H9 (cell line): ENCODE data around the gene ERVK3-1. TPM values are rescaled to one million over a fixed set of nuclear protein-coding genes. Genes with fewer than 3 reads are reported as not detected.

Experiments
- DNase-seq: peaks from one replicate; pipeline ENCODE4 v3.0.0-alpha.2; 2017
- H2AFZ ChIP-seq: one replicate; pipeline ENCODE4 v1.6.1; 2013; ENCODE audit warnings: mild to moderate bottlenecking, low read length, control low read depth, moderate library complexity
- H2AK5ac ChIP-seq: 2 replicates; pipeline ENCODE4 v1.6.1; 2013; ENCODE audit warnings: low read length, control low read depth, mixed read lengths; ENCODE audit not compliant: insufficient read length
- H2BK120ac ChIP-seq: one replicate; pipeline ENCODE4 v1.6.1; 2013; ENCODE audit warnings: low read depth, mild to moderate bottlenecking, low read length, control low read depth, inconsistent platforms; ENCODE audit not compliant: poor library complexity, severe bottlenecking
- H2BK12ac ChIP-seq: 2 replicates; pipeline ENCODE4 v1.6.1; 2013; ENCODE audit warnings: low read length, control low read depth, mixed read lengths, low read depth; ENCODE audit not compliant: insufficient read length
- H2BK15ac ChIP-seq: 2 replicates; pipeline ENCODE4 v1.6.1; 2013; ENCODE audit warnings: low read depth, low read length, control low read depth
- H2BK20ac ChIP-seq: one replicate; pipeline ENCODE4 v1.6.1; 2013; ENCODE audit warnings: low read depth, mild to moderate bottlenecking, low read length, control low read depth, inconsistent platforms; ENCODE audit not compliant: poor library complexity, severe bottlenecking
- H2BK5ac ChIP-seq: 2 replicates; pipeline ENCODE4 v1.6.1; 2013; ENCODE audit warnings: low read length, control low read depth, mixed read lengths; ENCODE audit not compliant: insufficient read length
- H3K14ac ChIP-seq: 2 replicates; pipeline ENCODE4 v1.6.1; 2013; ENCODE audit warnings: low read length, control low read depth; ENCODE audit not compliant: insufficient read depth
- H3K18ac ChIP-seq: 2 replicates; pipeline ENCODE4 v1.6.1; 2013; ENCODE audit warnings: low read depth, mild to moderate bottlenecking, mixed read lengths, low read length, control low read depth; ENCODE audit not compliant: insufficient read length
- H3K23ac ChIP-seq: 2 replicates; pipeline ENCODE4 v1.6.1; 2013; ENCODE audit warnings: low read length, control low read depth, mixed read lengths, low read depth; ENCODE audit not compliant: insufficient read length
- H3K23me2 ChIP-seq: 2 replicates; pipeline ENCODE4 v1.6.1; 2013; ENCODE audit warnings: low read depth, mild to moderate bottlenecking, mixed read lengths, low read length, control low read depth; ENCODE audit not compliant: insufficient read length, poor library complexity, severe bottlenecking
- H3K27ac ChIP-seq: 2 replicates; pipeline ENCODE4 v1.5.1; 2013; ENCODE audit warnings: low read length, control low read depth, mixed read lengths, low read depth; ENCODE audit not compliant: insufficient read length
- H3K27me3 ChIP-seq: 2 replicates; pipeline ENCODE4 v1.6.1; 2013; ENCODE audit warnings: low read length, control low read depth, inconsistent platforms; ENCODE audit not compliant: insufficient read depth
- H3K4ac ChIP-seq: 2 replicates; pipeline ENCODE4 v1.6.1; 2013; ENCODE audit warnings: low read depth, mild to moderate bottlenecking, control low read depth, inconsistent platforms, low read length, moderate library complexity
- H3K4me1 ChIP-seq: 2 replicates; pipeline ENCODE4 v1.6.1; 2013; ENCODE audit warnings: low read length, control low read depth, inconsistent platforms; ENCODE audit not compliant: insufficient read depth
- H3K4me2 ChIP-seq: 2 replicates; pipeline ENCODE4 v1.6.1; 2013; ENCODE audit warnings: low read length, control low read depth, mixed read lengths; ENCODE audit not compliant: insufficient read length, insufficient read depth
- H3K56ac ChIP-seq: 2 replicates; pipeline ENCODE4 v1.6.1; 2013; ENCODE audit warnings: low read depth, mild to moderate bottlenecking, mixed read lengths, low read length, control low read depth; ENCODE audit not compliant: insufficient read length
- H3K79me1 ChIP-seq: 2 replicates; pipeline ENCODE4 v1.6.1; 2013; ENCODE audit warnings: low read depth, mild to moderate bottlenecking, moderate library complexity, low read length, control low read depth, inconsistent platforms; ENCODE audit not compliant: insufficient read depth, poor library complexity, severe bottlenecking
- H3K79me2 ChIP-seq: 2 replicates; pipeline ENCODE4 v1.6.1; 2013; ENCODE audit warnings: low read length, control low read depth, inconsistent platforms; ENCODE audit not compliant: insufficient read depth
- H3K9ac ChIP-seq: 2 replicates; pipeline ENCODE4 v1.6.1; 2013; ENCODE audit warnings: low read length, control low read depth, mixed read lengths; ENCODE audit not compliant: insufficient read length; ENCODE audit errors: extremely low read depth
- H3K9me3 ChIP-seq: one replicate; pipeline ENCODE4 v1.6.1; 2013; ENCODE audit warnings: low read depth, low read length, inconsistent platforms; ENCODE audit not compliant: control insufficient read depth
- H3T11ph ChIP-seq: one replicate; pipeline ENCODE4 v1.6.1; 2013; ENCODE audit warnings: mild to moderate bottlenecking, low read length, control low read depth, inconsistent platforms
- H4K20me1 ChIP-seq: one replicate; pipeline ENCODE4 v1.6.1; 2013; ENCODE audit not compliant: control insufficient read depth, insufficient read length, insufficient read depth
- H4K5ac ChIP-seq: 2 replicates; pipeline ENCODE4 v1.6.1; 2013; ENCODE audit warnings: low read depth, mild to moderate bottlenecking, mixed read lengths, low read length, control low read depth; ENCODE audit not compliant: insufficient read length
- H4K8ac ChIP-seq: replicated peaks from 2 replicates; pipeline ENCODE4 v1.6.1; 2013; ENCODE audit warnings: low read length, control low read depth, mixed read lengths, low read depth; ENCODE audit not compliant: insufficient read length
- H4K91ac ChIP-seq: 2 replicates; pipeline ENCODE4 v1.6.1; 2013; ENCODE audit warnings: low read depth, mild to moderate bottlenecking, moderate library complexity, mixed read lengths, low read length, control low read depth; ENCODE audit not compliant: insufficient read length
- H3K27ac Mint-ChIP-seq, 3 experiments: 2 replicates in 2 of 3; 3 replicates in 1 of 3; pipeline ENCODE4 v1.8.0; 2020 to 2021; ENCODE audit warnings: mixed read lengths in 3 of 3, mild to moderate bottlenecking in 1 of 3, moderate library complexity in 1 of 3
- H3K27me3 Mint-ChIP-seq: 2 replicates; pipeline ENCODE4 v1.8.0; 2021; ENCODE audit warnings: low read depth, mild to moderate bottlenecking, moderate library complexity, mixed read lengths
- H3K36me3 Mint-ChIP-seq, 3 experiments: 2 replicates in 2 of 3; 3 replicates in 1 of 3; pipeline ENCODE4 v1.8.0; 2020 to 2021; ENCODE audit warnings: low read depth in 3 of 3, mixed read lengths in 3 of 3; ENCODE audit not compliant: insufficient read depth in 1 of 3
- H3K4me1 Mint-ChIP-seq, 2 experiments: 2 replicates each; pipeline ENCODE4 v1.8.0; 2020; ENCODE audit warnings: mixed read lengths in 2 of 2
- H3K4me3 Mint-ChIP-seq, 2 experiments: 2 replicates in 1 of 2; 3 replicates in 1 of 2; pipeline ENCODE4 v1.8.0; 2020 to 2021; ENCODE audit warnings: mild to moderate bottlenecking in 2 of 2, mixed read lengths in 2 of 2, moderate library complexity in 1 of 2
- H3K9me3 Mint-ChIP-seq, 2 experiments: 2 replicates in 1 of 2; 3 replicates in 1 of 2; pipeline ENCODE4 v1.8.0; 2020; ENCODE audit warnings: mild to moderate bottlenecking in 2 of 2, mixed read lengths in 2 of 2, moderate library complexity in 1 of 2
- WGBS: extraction: QIAGEN DNeasy Blood & Tissue Kit; methylation state at CpG from one replicate; pipeline ENCODE4 v1.1.7; 2013; ENCODE audit warnings: missing lambda C conversion rate, low lambda C conversion rate, mixed read lengths; ENCODE audit not compliant: insufficient read length; ENCODE audit errors: extremely low coverage; 5-methylcytosine and 5-hydroxymethylcytosine counted together
- total RNA-seq: library from RNA; stranded (reverse); gene quantifications from 2 replicates; pipeline ENCODE4 v1.2.1, GENCODE V29; 2021
- TF ChIP-seq, protein P1 (sequence below): fragments of 200-600 bp; sonication (generic); conservative IDR thresholded peaks from 3 replicates; pipeline ENCODE4 v1.8.0; 2021; ENCODE audit warnings: antibody characterized with exemption, mild to moderate bottlenecking

Gene ERVK3-1
- total RNA-seq, 1 experiment from 2014 or later, result 43.7 TPM

GRCh38 chr19:58261968-58262921, 42.9 kb upstream of the ERVK3-1 start:
- no peak for DNase-seq
- Histone ChIP-seq H3K79me1 (no peaks in the 10 kb centered on the region), H3K23ac (no peak overlapping the region), H3K27ac (no peak overlapping the region), H4K8ac (no peak overlapping the region), H3K4ac (no peak overlapping the region), H2BK5ac (no peak overlapping the region), H3K9ac (no peak overlapping the region), H2AFZ (no peak overlapping the region), H4K20me1 (no peaks in the 10 kb centered on the region), H4K91ac (no peak overlapping the region), H3T11ph (no peak overlapping the region), H2BK15ac (no peak overlapping the region), H3K23me2 (no peaks in the 10 kb centered on the region), H3K4me2 (no peak overlapping the region), H4K5ac (no peak overlapping the region), H2BK20ac (no peak overlapping the region), H3K56ac (no peak overlapping the region), H2AK5ac (no peak overlapping the region), H3K9me3 (peaks cover 97% of the 10 kb centered on the region), H3K4me1 (no peaks in the 10 kb centered on the region), H2BK120ac (no peak overlapping the region), H3K79me2 (no peaks in the 10 kb centered on the region), H3K18ac (no peak overlapping the region), H3K14ac (no peak overlapping the region), H2BK12ac (no peak overlapping the region), H3K27me3 (no peaks in the 10 kb centered on the region)
- TF ChIP-seq, protein P1, sequence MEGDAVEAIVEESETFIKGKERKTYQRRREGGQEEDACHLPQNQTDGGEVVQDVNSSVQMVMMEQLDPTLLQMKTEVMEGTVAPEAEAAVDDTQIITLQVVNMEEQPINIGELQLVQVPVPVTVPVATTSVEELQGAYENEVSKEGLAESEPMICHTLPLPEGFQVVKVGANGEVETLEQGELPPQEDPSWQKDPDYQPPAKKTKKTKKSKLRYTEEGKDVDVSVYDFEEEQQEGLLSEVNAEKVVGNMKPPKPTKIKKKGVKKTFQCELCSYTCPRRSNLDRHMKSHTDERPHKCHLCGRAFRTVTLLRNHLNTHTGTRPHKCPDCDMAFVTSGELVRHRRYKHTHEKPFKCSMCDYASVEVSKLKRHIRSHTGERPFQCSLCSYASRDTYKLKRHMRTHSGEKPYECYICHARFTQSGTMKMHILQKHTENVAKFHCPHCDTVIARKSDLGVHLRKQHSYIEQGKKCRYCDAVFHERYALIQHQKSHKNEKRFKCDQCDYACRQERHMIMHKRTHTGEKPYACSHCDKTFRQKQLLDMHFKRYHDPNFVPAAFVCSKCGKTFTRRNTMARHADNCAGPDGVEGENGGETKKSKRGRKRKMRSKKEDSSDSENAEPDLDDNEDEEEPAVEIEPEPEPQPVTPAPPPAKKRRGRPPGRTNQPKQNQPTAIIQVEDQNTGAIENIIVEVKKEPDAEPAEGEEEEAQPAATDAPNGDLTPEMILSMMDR, result no peak
- H3K27ac Mint-ChIP-seq, result no peak overlapping the region
- WGBS, result no CpG with 5 or more reads among the region's 19 CpGs
- H3K36me3 Mint-ChIP-seq, result peaks cover 95 to 97% (median 96%) of the 10 kb centered on the region in 3 experiments
- peaks cover 99 to 100% of the 10 kb centered on the region in 2 experiments for H3K9me3 Mint-ChIP-seq
- no peaks in the 10 kb centered on the region for H3K4me1 Mint-ChIP-seq
- peaks cover 40% of the 10 kb centered on the region for H3K27me3 Mint-ChIP-seq
- H3K4me3 Mint-ChIP-seq, result no peak overlapping the region
